ENCODE data around the gene EFHC1.

Gene EFHC1

GRCh38 chr6:52518279-52518945, 98.3 kb downstream of the EFHC1 start:
- DNase-seq (ENCODE audit: low read depth in 2 of 2): no peak

DNA sequence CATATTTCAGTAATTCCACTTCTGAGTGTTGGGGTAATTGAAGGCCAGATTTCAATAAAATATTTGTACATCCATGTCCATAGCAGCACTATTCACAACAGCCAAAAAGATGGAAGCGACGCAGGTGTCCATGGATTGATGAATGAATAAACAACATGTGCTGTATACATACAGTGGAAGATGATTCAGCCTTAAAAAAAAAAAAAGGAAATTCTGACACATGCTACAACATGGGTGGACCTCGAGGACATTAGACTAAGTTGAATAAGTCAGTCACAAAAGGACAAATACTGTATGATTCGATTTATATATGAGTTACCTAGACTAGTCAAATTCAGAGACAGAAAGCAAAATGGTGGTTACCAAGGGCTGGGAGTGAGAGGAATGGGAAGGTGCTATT, 99.5 kb downstream of the EFHC1 start:
- DNase-seq (ENCODE audit: low read depth in 2 of 2): no peak

DNA sequence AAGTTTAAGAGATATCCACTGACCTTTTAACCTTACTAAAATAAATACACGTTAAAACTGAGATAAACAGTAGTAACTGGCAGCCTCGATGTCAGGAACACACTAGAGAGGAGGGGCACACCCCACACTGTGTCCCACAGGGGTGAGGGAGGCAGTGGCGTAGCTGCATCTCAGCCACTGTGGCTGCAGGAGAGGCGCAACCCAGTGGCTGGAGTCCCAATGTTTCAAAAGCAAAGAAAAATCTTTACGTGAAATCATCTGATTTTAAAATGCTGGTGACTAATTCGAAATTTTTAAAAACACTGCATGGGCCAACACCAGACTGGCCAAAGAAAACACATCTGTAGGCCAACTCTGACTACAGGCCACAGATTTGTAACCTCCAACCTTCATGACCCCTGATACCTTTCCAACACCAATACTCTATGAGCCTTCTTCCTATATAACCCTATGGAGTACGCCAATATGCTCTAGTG, 102.0 kb downstream of the EFHC1 start:
- no peak for DNase-seq (ENCODE audit: low read depth in 2 of 2)

DNA sequence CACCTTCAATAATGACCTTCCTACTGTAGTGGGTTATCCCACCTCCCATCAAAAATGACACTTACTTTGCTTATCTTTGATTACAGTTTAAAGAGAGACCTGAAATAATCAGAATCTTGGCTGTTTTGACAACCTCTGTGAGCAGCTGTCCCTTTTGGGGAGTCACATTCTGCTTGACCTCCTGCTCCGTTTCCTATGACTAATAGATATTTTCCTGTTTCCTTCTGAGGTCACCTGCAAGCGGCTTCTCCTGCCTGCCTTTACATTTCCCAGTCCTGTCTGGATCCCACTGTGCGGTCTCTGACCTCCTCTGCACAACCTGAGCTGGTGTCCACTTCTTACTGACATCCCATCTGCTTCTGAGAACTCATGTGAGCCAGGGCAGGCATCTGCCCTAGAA, 102.5 kb downstream of the EFHC1 start:
- DNase-seq (ENCODE audit: low read depth in 2 of 2): no peak

DNA sequence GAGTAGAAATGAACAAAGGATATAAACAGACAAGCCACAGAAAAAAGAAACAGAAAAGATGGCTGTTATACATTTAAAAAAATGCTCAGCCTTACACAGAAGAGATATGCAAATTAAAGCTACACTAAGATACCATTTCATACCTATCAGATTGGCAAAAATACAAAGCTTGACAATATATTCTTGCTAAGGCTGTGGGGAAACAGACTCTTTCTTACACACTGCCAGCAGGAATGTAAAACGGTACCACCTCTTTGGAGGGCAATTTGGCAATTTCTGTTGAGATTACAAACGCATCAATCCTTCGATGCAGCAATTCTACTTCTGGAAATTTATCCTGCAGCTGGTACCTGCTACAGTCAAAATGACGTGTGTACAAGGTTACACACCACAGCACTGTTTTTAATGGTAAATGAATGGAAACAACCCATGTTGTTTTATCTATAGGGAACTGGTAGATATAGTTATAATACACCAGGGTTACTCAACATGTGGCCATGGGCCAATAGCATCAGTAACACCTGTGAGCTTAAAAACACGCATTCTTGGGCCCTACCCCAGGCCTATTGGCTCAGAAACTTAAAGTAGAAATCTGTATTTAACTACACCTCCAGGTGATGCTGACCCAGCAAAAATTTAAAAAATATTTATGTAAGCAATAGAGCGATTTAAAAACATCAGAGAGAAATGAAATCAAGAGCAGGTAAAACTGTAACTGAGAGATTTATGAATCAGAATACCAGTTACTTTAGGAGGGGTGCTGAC, 103.4 kb downstream of the EFHC1 start:
- DNase-seq (ENCODE audit: low read depth in 2 of 2): no peak

DNA sequence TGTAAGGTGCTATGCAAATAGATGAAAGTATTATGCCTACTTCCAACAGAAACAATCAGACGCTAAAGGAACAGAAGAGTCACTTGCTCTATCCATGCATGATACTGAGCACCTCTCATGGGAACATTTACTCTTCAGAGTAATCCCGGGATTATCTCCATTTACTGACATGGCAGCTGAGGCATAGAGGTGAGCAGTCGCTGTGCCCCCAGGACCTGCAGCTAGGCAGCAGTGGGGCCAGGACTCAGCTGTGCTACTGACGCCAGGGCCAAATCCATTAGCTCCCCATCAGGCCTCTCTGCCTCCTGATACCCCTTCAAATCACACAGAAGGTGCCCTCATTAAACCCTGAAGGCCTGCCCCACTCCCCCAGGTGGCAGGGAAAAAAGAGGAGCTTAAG, 104.8 kb downstream of the EFHC1 start:
- DNase-seq (ENCODE audit: low read depth in 2 of 2): no peak

GRCh38 chr6:52526634-52527033, 106.5 kb downstream of the EFHC1 start:
- DNase-seq (ENCODE audit: low read depth in 2 of 2): no peak

- no peak for DNase-seq (ENCODE audit: low read depth in 2 of 2)
Observed at GRCh38 chr6:52527436-52527835, 107.3 kb downstream of the EFHC1 start.

DNA sequence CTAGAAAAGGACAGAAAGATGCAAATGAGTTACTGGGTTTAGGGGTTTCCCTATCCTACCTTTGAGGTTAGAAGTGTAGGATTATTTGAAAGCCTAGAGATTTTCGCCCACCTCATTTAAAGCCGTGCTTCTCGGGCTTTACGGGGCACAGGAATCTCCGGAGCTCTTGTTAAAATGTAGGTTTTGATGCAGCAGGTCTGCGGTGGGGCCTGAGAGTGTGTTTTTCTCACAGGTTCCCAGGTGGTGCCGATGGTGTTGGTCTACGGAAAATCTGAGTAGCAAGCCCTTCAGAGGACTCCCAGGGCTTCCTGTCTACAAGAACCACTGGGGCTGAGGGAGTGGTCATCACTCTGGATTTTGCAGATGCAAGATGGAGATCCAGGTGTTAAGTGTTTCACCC, 109.2 kb downstream of the EFHC1 start:
- DNase-seq (ENCODE audit: low read depth in 2 of 2): no peak

- DNase-seq (ENCODE audit: low read depth in 2 of 2): no peak
Observed at GRCh38 chr6:52530351-52530750, 110.2 kb downstream of the EFHC1 start.

- DNase-seq (ENCODE audit: low read depth in 2 of 2): no peak
Observed at GRCh38 chr6:52531396-52531795, 111.3 kb downstream of the EFHC1 start.

- no peak for DNase-seq (ENCODE audit: low read depth in 2 of 2)
Observed at GRCh38 chr6:52531834-52532233, 111.7 kb downstream of the EFHC1 start.

DNA sequence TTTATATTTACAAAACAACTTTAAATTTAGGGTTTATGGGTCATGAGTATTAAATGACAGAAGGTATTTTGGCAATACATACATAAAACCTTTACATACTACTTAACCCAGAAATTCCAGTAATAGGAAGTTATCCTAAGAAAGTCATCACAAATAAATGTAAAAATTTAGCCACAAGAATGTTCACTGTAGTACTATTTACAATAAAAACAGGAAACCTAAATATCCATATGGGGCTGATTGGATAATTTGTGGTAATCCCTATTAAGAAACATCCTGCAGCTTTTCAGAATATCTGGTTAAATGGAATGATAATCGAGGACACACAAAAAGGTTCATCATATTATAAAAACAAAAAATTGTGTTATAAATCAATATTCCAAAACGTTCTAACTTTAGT, 112.3 kb downstream of the EFHC1 start:
- no peak for DNase-seq (ENCODE audit: low read depth in 2 of 2)

- no peak for DNase-seq (ENCODE audit: low read depth in 2 of 2)
Observed at GRCh38 chr6:52533491-52533890, 113.3 kb downstream of the EFHC1 start.

GRCh38 chr6:52534363-52534762, 114.2 kb downstream of the EFHC1 start:
- DNase-seq (ENCODE audit: low read depth in 2 of 2): no peak

DNA sequence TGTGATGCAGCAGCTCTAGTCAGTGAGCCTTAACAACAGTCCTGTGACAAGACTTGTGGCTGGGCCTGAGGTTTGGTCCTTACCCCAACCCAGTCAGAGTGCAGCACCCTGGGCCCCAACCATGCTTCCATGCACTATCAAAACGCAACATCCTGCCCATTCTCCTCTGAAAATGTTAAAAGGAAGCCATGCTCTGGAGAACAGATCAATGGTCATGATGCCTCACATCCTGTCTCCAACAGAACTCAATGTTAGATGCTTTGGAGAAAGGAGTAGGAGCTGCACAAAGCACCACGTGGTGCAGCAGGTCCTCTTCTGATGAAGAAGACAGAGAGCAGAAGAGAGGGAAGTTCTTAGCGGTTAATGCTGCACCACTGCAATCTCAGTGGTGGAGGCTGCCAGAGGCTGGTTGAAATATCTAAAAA, 114.8 kb downstream of the EFHC1 start:
- DNase-seq (ENCODE audit: low read depth in 2 of 2): peak; percentile 14 to 30

GRCh38 chr6:52535711-52536423, 115.7 kb downstream of the EFHC1 start:
- no peak for DNase-seq (ENCODE audit: low read depth in 2 of 2)

- no peak for DNase-seq (ENCODE audit: low read depth in 2 of 2)
Observed at GRCh38 chr6:52536424-52536916, 116.3 kb downstream of the EFHC1 start.

DNA sequence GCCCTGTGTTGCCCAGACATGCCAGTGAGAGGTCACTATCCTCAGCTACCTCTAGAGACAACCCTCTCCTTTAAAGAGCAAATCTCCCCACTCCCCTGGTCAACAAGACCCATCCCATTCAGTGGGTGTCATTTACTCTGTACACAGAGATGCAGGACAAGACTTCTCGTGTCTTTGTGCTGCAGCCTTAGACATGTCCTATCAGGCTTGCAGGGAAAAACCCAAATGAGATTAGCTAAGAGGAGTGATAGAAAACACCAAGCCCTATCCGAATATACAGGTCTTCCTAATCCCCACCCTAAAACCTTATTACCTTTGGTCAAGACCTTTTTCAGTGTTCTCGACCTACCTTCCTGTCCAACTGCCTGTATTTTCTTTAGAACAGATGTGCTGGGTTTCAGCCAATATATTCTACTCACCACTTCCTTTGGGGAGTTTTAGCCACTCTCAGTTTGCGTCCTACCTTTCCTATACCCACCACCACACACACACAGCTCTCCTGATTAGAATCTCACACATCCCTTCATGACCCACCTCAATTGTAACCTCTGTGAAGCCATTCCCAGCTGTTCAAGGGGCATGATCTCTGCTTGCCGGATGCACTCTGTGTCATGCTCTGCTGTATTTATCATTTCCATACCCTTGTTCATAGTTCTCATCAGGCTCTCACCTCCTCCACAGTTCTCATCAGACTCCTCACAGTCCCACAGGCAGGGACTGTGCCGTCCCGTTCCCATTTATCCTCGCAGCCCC, 117.0 kb downstream of the EFHC1 start:
- no peak for DNase-seq (ENCODE audit: low read depth in 2 of 2)

GRCh38 chr6:52538252-52538900, 118.2 kb downstream of the EFHC1 start:
- DNase-seq (ENCODE audit: low read depth in 2 of 2): no peak

- no peak for DNase-seq (ENCODE audit: low read depth in 2 of 2)
Observed at GRCh38 chr6:52538901-52539354, 118.8 kb downstream of the EFHC1 start.
